PC-9 (cell line): ENCODE data around the gene IQGAP3. TPM values are rescaled to one million over a fixed set of nuclear protein-coding genes. Genes with fewer than 3 reads are reported as not detected.

ENCODE experiments used
- BruUV-seq: library from RNA; stranded (reverse); fragments of 400-500 nt; replicated peaks from 2 replicates; lab custom pipeline; 2021; lab: Mats Ljungman, UMichigan
- CTCF ChIA-PET: fragments of 300-600 bp; sonication (Branson Sonifier 250); formaldehyde crosslinking; loops from one replicate; lab custom pipeline; 2022; ENCODE audit warnings: antibody characterized with exemption; lab: Charles Lee
- POLR2A ChIA-PET: fragments of 300-600 bp; sonication (Branson Sonifier 250); formaldehyde crosslinking; loops from one replicate; lab custom pipeline; 2022; ENCODE audit warnings: antibody characterized with exemption; ENCODE audit not compliant: unreplicated experiment; lab: Charles Lee
- DNase-seq, 2 experiments: peaks; one replicate each; pipeline versions ENCODE4 v3.0.0 to v3.0.0-alpha.2; 2015 to 2022; ENCODE audit warnings: mixed read lengths in 1 of 2
- H2AFZ ChIP-seq: fragments of 200-600 bp; sonication (generic); 2 replicates; pipeline ENCODE4 v1.8.1; 2017; ENCODE audit warnings: antibody characterized with exemption
- H3F3A ChIP-seq: fragments of 200-600 bp; sonication (generic); 2 replicates; pipeline ENCODE4 v1.8.1; 2017; ENCODE audit warnings: antibody characterized with exemption, mild to moderate bottlenecking, low read depth; ENCODE audit not compliant: insufficient read depth
- H3K27ac ChIP-seq: fragments of 200-600 bp; sonication (generic); 2 replicates; pipeline ENCODE4 v1.6.1; 2016; ENCODE audit warnings: mixed run types
- H3K27me3 ChIP-seq: fragments of 200-600 bp; sonication (generic); 2 replicates; pipeline ENCODE4 v1.6.1; 2016; ENCODE audit warnings: low read depth, mixed run types; ENCODE audit not compliant: insufficient read depth
- H3K36me3 ChIP-seq: fragments of 200-600 bp; sonication (generic); 2 replicates; pipeline ENCODE4 v1.6.1; 2016; ENCODE audit warnings: low read depth, mixed run types
- H3K4me1 ChIP-seq: fragments of 200-600 bp; sonication (generic); replicated peaks from 2 replicates; pipeline ENCODE4 v1.6.1; 2016; ENCODE audit warnings: mixed run types; ENCODE audit not compliant: insufficient read depth
- H3K4me2 ChIP-seq: fragments of 200-600 bp; sonication (generic); 2 replicates; pipeline ENCODE4 v1.6.1; 2017; ENCODE audit warnings: mixed run types
- H3K4me3 ChIP-seq: fragments of 200-600 bp; sonication (generic); 2 replicates; pipeline ENCODE4 v1.6.1; 2016; ENCODE audit warnings: mixed run types
- H3K79me2 ChIP-seq: fragments of 200-600 bp; sonication (generic); 2 replicates; pipeline ENCODE4 v1.6.1; 2017; ENCODE audit warnings: low read depth, mixed run types
- H3K9me2 ChIP-seq: fragments of 200-600 bp; sonication (generic); 2 replicates; pipeline ENCODE4 v1.8.1; 2017; ENCODE audit warnings: mild to moderate bottlenecking; ENCODE audit not compliant: insufficient read depth
- H3K9me3 ChIP-seq: fragments of 200-600 bp; sonication (generic); 2 replicates; pipeline ENCODE4 v1.8.1; 2016; ENCODE audit warnings: low read depth; ENCODE audit not compliant: insufficient read depth
- H4K20me1 ChIP-seq: fragments of 200-600 bp; sonication (generic); 2 replicates; pipeline ENCODE4 v1.8.1; 2017; ENCODE audit not compliant: insufficient read depth
- EZH2 ChIP-seq: fragments of 200-600 bp; sonication (generic); IDR thresholded peaks from 2 replicates; pipeline ENCODE4 v1.8.0; 2017; ENCODE audit warnings: antibody characterized with exemption, low read depth
- intact Hi-C: fragments of 100-400 bp; cut with micrococcal nuclease; formaldehyde crosslinking; loops from one replicate; pipeline ENCODE4 v1.10.0; 2022; ENCODE audit not compliant: unreplicated experiment
- total RNA-seq: library from RNA; stranded (reverse); gene quantifications from 2 replicates; pipeline ENCODE4 v1.2.3, GENCODE V29; 2021
- TF ChIP-seq, protein P1 (sequence below): fragments of 200-600 bp; sonication (generic); conservative IDR thresholded peaks from 2 replicates; pipeline ENCODE4 v1.6.1; 2017; ENCODE audit warnings: mixed run types, antibody characterized with exemption, mild to moderate bottlenecking, moderate library complexity

The IQGAP3 gene
- total RNA-seq, 1 experiment from 2014 or later, result 63.1 TPM

DNA sequence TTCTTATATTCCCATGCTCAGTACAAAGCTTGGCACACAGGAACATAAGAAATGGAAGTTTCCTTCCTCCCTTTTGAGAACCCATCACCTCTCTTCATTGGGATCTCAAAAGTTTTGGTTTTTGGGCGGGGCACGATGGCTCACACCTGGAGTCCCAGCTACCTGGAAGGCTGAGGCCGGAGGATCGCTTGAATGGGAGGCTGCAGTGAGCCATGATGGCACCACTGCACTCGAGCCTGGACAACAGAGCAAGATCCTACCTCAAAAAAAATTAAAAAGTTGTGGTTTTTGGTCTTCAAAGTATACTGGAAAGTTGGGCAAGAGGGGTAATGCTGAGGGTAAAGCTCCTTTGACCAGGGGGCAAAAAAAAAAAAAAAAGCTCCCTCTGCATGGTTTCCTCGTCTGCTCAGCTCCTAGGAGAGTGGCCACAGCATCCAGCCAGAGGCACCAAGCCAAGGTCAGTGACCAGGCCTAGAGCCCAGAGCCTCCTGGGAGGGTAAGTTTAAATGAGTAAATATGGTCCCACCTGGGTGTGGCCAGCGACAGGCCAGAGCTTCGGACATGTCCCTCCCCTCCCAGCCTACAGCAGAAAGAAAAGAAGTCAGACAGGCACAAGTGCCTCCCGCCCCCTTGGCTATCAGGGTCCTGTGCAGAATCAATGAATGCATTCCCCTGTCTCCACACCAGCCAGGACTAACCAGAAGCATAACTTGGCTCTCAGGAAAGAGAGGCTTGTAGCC, 76.8 kb downstream of the IQGAP3 start:
- H3K27ac ChIP-seq, result no peak overlapping the region
- H3K36me3 ChIP-seq, result no peaks in the 10 kb centered on the region
- BruUV-seq, result no TSS peak
- DNase-seq, result peak in 1 of 2 experiments; percentile 20
- H4K20me1 ChIP-seq, result peaks cover 92% of the 10 kb centered on the region
- H3K27me3 ChIP-seq, result no peaks in the 10 kb centered on the region
- no peak overlapping the region for H3K4me3 ChIP-seq
- peaks cover 7% of the 10 kb centered on the region; the same call in 1 of the 2 replicates for H3F3A ChIP-seq
- H2AFZ ChIP-seq, result no peak overlapping the region
- peaks cover 21% of the 10 kb centered on the region for H3K4me1 ChIP-seq
- intact Hi-C loops, result no loop called here
- no peak for TF ChIP-seq EZH2
- TF ChIP-seq, protein P1, sequence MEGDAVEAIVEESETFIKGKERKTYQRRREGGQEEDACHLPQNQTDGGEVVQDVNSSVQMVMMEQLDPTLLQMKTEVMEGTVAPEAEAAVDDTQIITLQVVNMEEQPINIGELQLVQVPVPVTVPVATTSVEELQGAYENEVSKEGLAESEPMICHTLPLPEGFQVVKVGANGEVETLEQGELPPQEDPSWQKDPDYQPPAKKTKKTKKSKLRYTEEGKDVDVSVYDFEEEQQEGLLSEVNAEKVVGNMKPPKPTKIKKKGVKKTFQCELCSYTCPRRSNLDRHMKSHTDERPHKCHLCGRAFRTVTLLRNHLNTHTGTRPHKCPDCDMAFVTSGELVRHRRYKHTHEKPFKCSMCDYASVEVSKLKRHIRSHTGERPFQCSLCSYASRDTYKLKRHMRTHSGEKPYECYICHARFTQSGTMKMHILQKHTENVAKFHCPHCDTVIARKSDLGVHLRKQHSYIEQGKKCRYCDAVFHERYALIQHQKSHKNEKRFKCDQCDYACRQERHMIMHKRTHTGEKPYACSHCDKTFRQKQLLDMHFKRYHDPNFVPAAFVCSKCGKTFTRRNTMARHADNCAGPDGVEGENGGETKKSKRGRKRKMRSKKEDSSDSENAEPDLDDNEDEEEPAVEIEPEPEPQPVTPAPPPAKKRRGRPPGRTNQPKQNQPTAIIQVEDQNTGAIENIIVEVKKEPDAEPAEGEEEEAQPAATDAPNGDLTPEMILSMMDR, result no peak
- H3K79me2 ChIP-seq, result peaks cover 97% of the 10 kb centered on the region
- no peak overlapping the region for H3K4me2 ChIP-seq
- H3K9me2 ChIP-seq, result no peaks in the 10 kb centered on the region
- CTCF ChIA-PET, result no interaction called here
- H3K9me3 ChIP-seq, result no peaks in the 10 kb centered on the region
- POLR2A ChIA-PET, result interaction anchor here (0.7 kb wide), 1 partner anchor 68 kb away, joined by 3 read pairs; no protein-coding TSS in a partner anchor

DNA sequence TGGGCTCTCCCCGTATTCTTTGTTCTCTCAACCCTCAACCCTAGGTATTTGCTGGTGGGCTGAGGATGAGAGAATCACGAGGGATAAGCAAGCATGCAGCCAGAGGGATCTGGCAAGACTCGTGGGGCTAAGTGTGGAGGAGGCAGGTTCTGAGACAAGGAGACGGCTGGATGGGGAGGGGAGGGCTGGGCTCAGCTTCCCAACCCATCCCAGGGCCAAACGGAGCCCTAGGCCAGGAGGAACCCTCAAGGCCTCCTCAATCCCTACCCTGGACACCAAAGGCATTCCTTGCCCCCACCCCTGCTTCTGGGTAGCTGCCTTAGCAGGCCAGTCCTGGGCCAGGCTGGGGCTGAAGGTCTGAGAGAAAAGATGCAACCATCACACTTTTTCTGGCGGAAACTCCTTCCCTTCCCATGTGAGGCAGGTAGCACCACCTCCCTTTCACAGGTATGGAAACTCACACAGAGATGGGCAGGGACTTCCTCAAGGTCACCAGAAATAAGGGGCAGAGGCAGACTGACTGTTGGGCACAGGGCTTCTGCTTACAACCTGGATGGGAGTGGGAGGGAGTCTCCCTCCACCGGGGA, 78.0 kb downstream of the IQGAP3 start:
- H3F3A ChIP-seq, result peaks cover 8% of the 10 kb centered on the region; the same call in 1 of the 2 replicates
- no peak overlapping the region for H3K4me3 ChIP-seq
- H3K79me2 ChIP-seq, result peaks cover 97% of the 10 kb centered on the region
- no peaks in the 10 kb centered on the region for H3K9me3 ChIP-seq
- no peaks in the 10 kb centered on the region for H3K27me3 ChIP-seq
- no peak overlapping the region for H3K27ac ChIP-seq
- DNase-seq, result no peak
- no peak overlapping the region for H3K4me2 ChIP-seq
- BruUV-seq, result no TSS peak
- TF ChIP-seq EZH2, result no peak
- TF ChIP-seq, protein P1, result no peak
- no peaks in the 10 kb centered on the region for H3K9me2 ChIP-seq
- peaks cover 32% of the 10 kb centered on the region for H3K4me1 ChIP-seq
- POLR2A ChIA-PET, result no interaction called here
- peaks cover 97% of the 10 kb centered on the region for H4K20me1 ChIP-seq
- intact Hi-C loops, result no loop called here
- CTCF ChIA-PET, result no interaction called here
- H2AFZ ChIP-seq, result no peak overlapping the region
- H3K36me3 ChIP-seq, result no peaks in the 10 kb centered on the region

DNA sequence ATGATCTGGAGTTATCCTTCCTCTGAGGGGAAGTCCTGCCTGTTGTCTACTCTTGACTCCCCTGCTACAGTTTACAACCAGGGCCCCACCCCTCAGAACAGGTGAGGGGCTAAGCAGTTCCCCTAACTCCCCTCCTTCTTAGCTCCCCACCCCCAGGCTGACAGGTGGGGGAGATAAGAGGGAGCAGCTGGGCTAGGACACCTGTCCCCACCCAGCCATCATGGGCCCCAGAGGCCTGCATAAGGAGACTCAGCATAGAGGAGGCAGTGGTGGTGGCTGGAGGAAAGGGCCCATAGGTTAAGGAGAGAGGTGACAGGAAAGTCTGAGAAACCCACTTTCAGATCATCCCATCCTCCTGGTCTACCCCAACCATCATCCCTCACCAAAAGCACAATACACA, 78.6 kb downstream of the IQGAP3 start:
- intact Hi-C loops, result no loop called here
- Histone ChIP-seq H3F3A (peaks cover 14% of the 10 kb centered on the region; the same call in 1 of the 2 replicates), H3K4me3 (no peak overlapping the region), H3K9me2 (no peaks in the 10 kb centered on the region), H3K4me1 (peaks cover 34% of the 10 kb centered on the region), H3K27ac (no peak overlapping the region), H3K27me3 (no peaks in the 10 kb centered on the region), H3K4me2 (no peak overlapping the region), H3K36me3 (no peaks in the 10 kb centered on the region), H3K9me3 (no peaks in the 10 kb centered on the region), H4K20me1 (peaks cover 97% of the 10 kb centered on the region), H2AFZ (no peak overlapping the region), H3K79me2 (peaks cover 93% of the 10 kb centered on the region)
- CTCF ChIA-PET, result no interaction called here
- POLR2A ChIA-PET, result no interaction called here
- BruUV-seq, result no TSS peak
- TF ChIP-seq, protein P1, result no peak
- no peak for TF ChIP-seq EZH2
- DNase-seq, result no peak
